CD14-positive monocyte (primary cell): ENCODE results near the gene NDUFA9. TPM values are rescaled to one million over a fixed set of nuclear protein-coding genes. Genes with fewer than 3 reads are reported as not detected.

Experiments used
- DNase-seq, 3 donors: peaks; one replicate each; pipeline ENCODE4 v3.0.0-alpha.2; 2011 to 2022
- H2AFZ ChIP-seq: 2 replicates; pipeline ENCODE4 v1.6.0; 2012; ENCODE audit warnings: mild to moderate bottlenecking, low read depth, low read length, inconsistent platforms; ENCODE audit not compliant: insufficient read depth, poor library complexity, severe bottlenecking
- H3K27ac ChIP-seq, 2 donors: 1 replicate in 1 of 2; 2 replicates in 1 of 2; pipeline ENCODE4 v1.5.1; 2012 to 2013; ENCODE audit warnings: low read length in 2 of 2, control low read depth in 1 of 2, inconsistent platforms in 1 of 2, low read depth in 1 of 2, mild to moderate bottlenecking in 1 of 2
- H3K27me3 ChIP-seq, 2 donors: one replicate each; pipeline versions ENCODE4 v1.6.0 to v1.6.1; 2011 to 2013; ENCODE audit warnings: low read length in 2 of 2; ENCODE audit not compliant: control insufficient read depth in 2 of 2, insufficient read depth in 2 of 2
- H3K36me3 ChIP-seq, 2 donors: replicated peaks in 1 of 2; 1 replicate in 1 of 2; 2 replicates in 1 of 2; pipeline versions ENCODE4 v1.5.1 to v1.6.1; 2012 to 2013; ENCODE audit warnings: low read length in 2 of 2, control low read depth in 1 of 2, inconsistent platforms in 1 of 2, mild to moderate bottlenecking in 1 of 2; ENCODE audit not compliant: insufficient read depth in 2 of 2, control insufficient read depth in 1 of 2
- H3K4me1 ChIP-seq, 2 donors: 1 replicate in 1 of 2; 2 replicates in 1 of 2; pipeline versions ENCODE4 v1.5.1 to v1.6.1; 2012 to 2013; ENCODE audit warnings: low read length in 2 of 2, control low read depth in 1 of 2, inconsistent platforms in 1 of 2, mild to moderate bottlenecking in 1 of 2, moderate library complexity in 1 of 2; ENCODE audit not compliant: insufficient read depth in 2 of 2, control insufficient read depth in 1 of 2
- H3K4me2 ChIP-seq: replicated peaks from 2 replicates; pipeline ENCODE3; 2012; ENCODE audit warnings: low read length, moderate library complexity, mild to moderate bottlenecking; ENCODE audit not compliant: poor library complexity, severe bottlenecking; ENCODE audit errors: extremely low read depth
- H3K4me3 ChIP-seq, 3 experiments: fragments of 200-600 bp in 1 of 3; sonication (generic) in 1 of 3; replicated peaks in 1 of 3; 1 replicate in 2 of 3; 2 replicates in 1 of 3; pipeline ENCODE4 v1.5.1; 2011 to 2013; ENCODE audit warnings: low read length in 3 of 3, mild to moderate bottlenecking in 3 of 3, control low read depth in 2 of 3, low read depth in 2 of 3, inconsistent platforms in 1 of 3, moderate library complexity in 1 of 3
- H3K79me2 ChIP-seq: 2 replicates; pipeline ENCODE4 v1.6.0; 2012; ENCODE audit warnings: mild to moderate bottlenecking, control low read depth, inconsistent platforms, low read length, moderate library complexity; ENCODE audit not compliant: insufficient read depth
- H3K9ac ChIP-seq: 2 replicates; pipeline ENCODE4 v1.6.0; 2017; ENCODE audit warnings: low read length, mild to moderate bottlenecking; ENCODE audit not compliant: insufficient read depth, poor library complexity, severe bottlenecking
- H3K9me3 ChIP-seq, 2 donors: replicated peaks in 1 of 2; 1 replicate in 1 of 2; 2 replicates in 1 of 2; pipeline versions ENCODE4 v1.5.1 to v1.6.1; 2012 to 2013; ENCODE audit warnings: low read length in 2 of 2, control low read depth in 1 of 2; ENCODE audit not compliant: control insufficient read depth in 1 of 2, insufficient read depth in 1 of 2
- H4K20me1 ChIP-seq: 2 replicates; pipeline ENCODE4 v1.6.0; 2012; ENCODE audit warnings: mild to moderate bottlenecking, low read length, control low read depth, moderate library complexity; ENCODE audit not compliant: insufficient read depth
- H3K27ac Mint-ChIP-seq, 7 donors: one replicate each; pipeline ENCODE4 v1.8.0; 2020; ENCODE audit warnings: mild to moderate bottlenecking in 7 of 7, mixed read lengths in 7 of 7, moderate library complexity in 6 of 7, inconsistent platforms in 2 of 7
- H3K27me3 Mint-ChIP-seq, 3 donors: one replicate each; pipeline ENCODE4 v1.8.0; 2021 to 2022; ENCODE audit warnings: low read depth in 3 of 3, mild to moderate bottlenecking in 3 of 3, mixed read lengths in 3 of 3, moderate library complexity in 3 of 3, inconsistent platforms in 1 of 3
- H3K36me3 Mint-ChIP-seq, 2 donors: one replicate each; pipeline ENCODE4 v1.8.0; 2020; ENCODE audit warnings: mixed read lengths in 2 of 2, inconsistent platforms in 1 of 2, mild to moderate bottlenecking in 1 of 2
- H3K4me1 Mint-ChIP-seq: one replicate; pipeline ENCODE4 v1.8.0; 2020; ENCODE audit warnings: mild to moderate bottlenecking, mixed read lengths
- H3K4me3 Mint-ChIP-seq, 2 donors: one replicate each; pipeline ENCODE4 v1.8.0; 2020; ENCODE audit warnings: mild to moderate bottlenecking in 2 of 2, mixed read lengths in 2 of 2, moderate library complexity in 1 of 2
- H3K9me3 Mint-ChIP-seq, 7 donors: one replicate each; pipeline ENCODE4 v1.8.0; 2020 to 2022; ENCODE audit warnings: mixed read lengths in 7 of 7, mild to moderate bottlenecking in 6 of 7, moderate library complexity in 6 of 7, inconsistent platforms in 2 of 7
- WGBS: methylation state at CpG from one replicate; pipeline ENCODE4 v1.1.5; 2013; ENCODE audit warnings: missing lambda C conversion rate; ENCODE audit not compliant: insufficient coverage; 5-methylcytosine and 5-hydroxymethylcytosine counted together
- intact Hi-C, 2 donors: fragments of 100-400 bp; cut with micrococcal nuclease; formaldehyde crosslinking; loops; one replicate each; pipeline versions ENCODE4 v1.15.0 to v1.15.1; 2023
- polyA plus RNA-seq, 3 donors: library from polyadenylated mRNA; depleted of rRNA in 1 of 3; unstranded in 2 of 3; stranded (reverse) in 1 of 3; fragments of 300-500 nt in 2 of 3; fragments of >200 nt in 1 of 3; fragmentation: Illumina TruSeq in 2 of 3; gene quantifications; 1 replicate in 2 of 3; 2 replicates in 1 of 3; pipeline ENCODE4 v1.2.3, GENCODE V29; 2012 to 2021
- TF ChIP-seq, protein P1 (sequence below): fragments of 200-600 bp; IDR thresholded peaks from one replicate; pipeline ENCODE4 v1.8.0; 2022; ENCODE audit warnings: antibody characterized with exemption, mild to moderate bottlenecking

Gene NDUFA9
- polyA plus RNA-seq, 3 donors, result 31.4 to 200 (median 136) TPM

DNA sequence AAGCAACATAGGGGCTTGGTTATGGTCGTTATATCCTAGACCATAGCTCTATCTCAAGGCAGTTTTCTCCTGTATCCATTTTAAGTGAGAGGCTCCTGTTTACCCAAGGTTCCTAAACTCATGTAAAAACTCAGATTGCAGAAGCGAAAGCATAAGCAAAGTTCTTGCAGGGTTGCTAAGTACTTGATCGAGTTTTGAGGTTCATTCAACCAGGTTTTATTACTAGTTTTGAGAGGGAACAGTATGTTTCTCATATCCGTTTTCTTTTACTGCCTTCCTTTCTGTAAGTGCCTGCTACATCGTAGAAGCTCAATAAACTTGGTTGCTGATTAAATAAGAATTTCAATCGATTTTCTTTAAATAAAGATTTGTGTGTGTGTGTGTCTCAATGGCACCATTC is 5.2 kb upstream of the NDUFA9 start:
- TF ChIP-seq, protein P1, sequence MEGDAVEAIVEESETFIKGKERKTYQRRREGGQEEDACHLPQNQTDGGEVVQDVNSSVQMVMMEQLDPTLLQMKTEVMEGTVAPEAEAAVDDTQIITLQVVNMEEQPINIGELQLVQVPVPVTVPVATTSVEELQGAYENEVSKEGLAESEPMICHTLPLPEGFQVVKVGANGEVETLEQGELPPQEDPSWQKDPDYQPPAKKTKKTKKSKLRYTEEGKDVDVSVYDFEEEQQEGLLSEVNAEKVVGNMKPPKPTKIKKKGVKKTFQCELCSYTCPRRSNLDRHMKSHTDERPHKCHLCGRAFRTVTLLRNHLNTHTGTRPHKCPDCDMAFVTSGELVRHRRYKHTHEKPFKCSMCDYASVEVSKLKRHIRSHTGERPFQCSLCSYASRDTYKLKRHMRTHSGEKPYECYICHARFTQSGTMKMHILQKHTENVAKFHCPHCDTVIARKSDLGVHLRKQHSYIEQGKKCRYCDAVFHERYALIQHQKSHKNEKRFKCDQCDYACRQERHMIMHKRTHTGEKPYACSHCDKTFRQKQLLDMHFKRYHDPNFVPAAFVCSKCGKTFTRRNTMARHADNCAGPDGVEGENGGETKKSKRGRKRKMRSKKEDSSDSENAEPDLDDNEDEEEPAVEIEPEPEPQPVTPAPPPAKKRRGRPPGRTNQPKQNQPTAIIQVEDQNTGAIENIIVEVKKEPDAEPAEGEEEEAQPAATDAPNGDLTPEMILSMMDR, result no peak
- Histone ChIP-seq H3K36me3 (no peaks in the 10 kb centered on the region), H2AFZ (no peak overlapping the region), H3K4me2 (no peak overlapping the region), H3K79me2 (peaks cover 1% of the 10 kb centered on the region), H3K4me1 (peaks cover 9% of the 10 kb centered on the region in 2 donors), H4K20me1 (no peaks in the 10 kb centered on the region), H3K27ac (no peak overlapping the region), H3K9me3 (no peaks in the 10 kb centered on the region), H3K4me3 (no peak overlapping the region), H3K9ac (no peak overlapping the region), H3K27me3 (no peaks in the 10 kb centered on the region)
- Mint-ChIP-seq H3K4me3 (no peak overlapping the region), H3K4me1 (peaks cover 8% of the 10 kb centered on the region), H3K27ac (no peak overlapping the region), H3K36me3 (no peaks in the 10 kb centered on the region), H3K27me3 (peaks cover 8 to 21% (median 16%) of the 10 kb centered on the region in 3 donors), H3K9me3 (peaks cover 0 to under 1% (median 0%) of the 10 kb centered on the region in 7 donors)
- 90% methylated on average over 2 of the region's 6 CpGs for WGBS
- intact Hi-C loops, result loop anchor here in 1 of 2 donors (10.0 kb wide), 1 partner anchor 319 kb away; the partner anchor contains the start of gene TIGAR
- DNase-seq, result no peak

- Mint-ChIP-seq H3K27ac (no peak overlapping the region), H3K36me3 (no peaks in the 10 kb centered on the region), H3K4me3 (no peak overlapping the region), H3K27me3 (peaks cover 8 to 20% (median 12%) of the 10 kb centered on the region in 3 donors), H3K4me1 (peaks cover 16% of the 10 kb centered on the region), H3K9me3 (peaks cover 0 to 2% (median 0%) of the 10 kb centered on the region in 7 donors)
- DNase-seq, result no peak
- no CpG with 5 or more reads among the region's 1 CpG for WGBS
- Histone ChIP-seq H3K79me2 (peaks cover 14% of the 10 kb centered on the region), H3K9ac (no peak overlapping the region), H3K4me1 (peaks cover 15 to 17% of the 10 kb centered on the region in 2 donors), H2AFZ (no peak overlapping the region), H3K27me3 (no peaks in the 10 kb centered on the region), H4K20me1 (no peaks in the 10 kb centered on the region), H3K9me3 (no peaks in the 10 kb centered on the region), H3K4me3 (no peak overlapping the region), H3K36me3 (no peaks in the 10 kb centered on the region), H3K4me2 (no peak overlapping the region), H3K27ac (no peak overlapping the region)
- TF ChIP-seq, protein P1, result no peak
- intact Hi-C loops, result loop anchor here in 1 of 2 donors (10.0 kb wide), 1 partner anchor 320 kb away; the partner anchor contains the start of gene TIGAR
Measured at GRCh38 chr12:4645023-4645422, 3.9 kb upstream of the NDUFA9 start.
